K562 (cell line): ENCODE results near the gene VMP1. TPM values are rescaled to one million over a fixed set of nuclear protein-coding genes. Genes with fewer than 3 reads are reported as not detected.
A peak's percentile ranks its signal among the peaks of the same experiment; 100 is the strongest.

Source experiments
- COPS2 ChIP-seq: fragments of 450-650 bp; conservative IDR thresholded peaks from 2 replicates; pipeline ENCODE4 v1.6.1; 2016; ENCODE audit warnings: mild to moderate bottlenecking, moderate library complexity
- CREB1 ChIP-seq, 2 experiments: sonication (generic) in 1 of 2; formaldehyde crosslinking in 1 of 2; IDR thresholded peaks; 2 replicates each; pipeline versions ENCODE4 v1.6.1 to v1.8.0; 2012 to 2022; ENCODE audit warnings: inconsistent platforms in 1 of 2, mild to moderate bottlenecking in 1 of 2, missing genetic modification reagents in 1 of 2, moderate library complexity in 1 of 2
- DMBX1 ChIP-seq: fragments of 250-450 bp; sonication (Bioruptor Pico); IDR thresholded peaks from 2 replicates; pipeline ENCODE4 v1.8.0; 2022; ENCODE audit warnings: inconsistent platforms, mild to moderate bottlenecking, moderate library complexity, borderline replicate concordance
- ERF ChIP-seq: fragments of 450-650 bp; formaldehyde crosslinking; IDR thresholded peaks from 2 replicates; pipeline ENCODE4 v1.4.0; 2020; ENCODE audit warnings: mild to moderate bottlenecking, mixed read lengths
- ETV6 ChIP-seq, 3 experiments: fragments of 150-350 bp in 1 of 3; sonication (generic) in 1 of 3; formaldehyde crosslinking in 1 of 3; IDR thresholded peaks; 2 replicates each; pipeline versions ENCODE4 v1.6.1 to v1.8.0; 2014 to 2022; ENCODE audit warnings: borderline replicate concordance in 2 of 3, low read depth in 2 of 3, antibody characterized with exemption in 1 of 3, low read length in 1 of 3, mild to moderate bottlenecking in 1 of 3, missing genetic modification reagents in 1 of 3
- FOXP1 ChIP-seq: sonication (generic); formaldehyde crosslinking; IDR thresholded peaks from 2 replicates; pipeline ENCODE4 v1.8.0; 2022; ENCODE audit warnings: mild to moderate bottlenecking, missing genetic modification reagents
- JUN ChIP-seq, 2 experiments: sonication (generic) in 1 of 2; formaldehyde crosslinking in 1 of 2; IDR thresholded peaks; 2 replicates each; pipeline versions ENCODE4 v1.6.1 to v1.8.0; 2012 to 2022; ENCODE audit warnings: borderline replicate concordance in 2 of 2, mild to moderate bottlenecking in 2 of 2, improper control_type of control experiment in 1 of 2, low read depth in 1 of 2, low read length in 1 of 2, missing genetic modification reagents in 1 of 2
- NEUROD1 ChIP-seq: fragments of 150-350 bp; IDR thresholded peaks from 2 replicates; pipeline ENCODE4 v1.6.1; 2014; ENCODE audit warnings: borderline replicate concordance, low read length, low read depth; ENCODE audit not compliant: partially characterized antibody
- PHTF2 ChIP-seq: fragments of 250-450 bp; sonication (Bioruptor Pico); IDR thresholded peaks from 2 replicates; pipeline ENCODE4 v1.5.0; 2021; ENCODE audit warnings: mild to moderate bottlenecking
- POLR2A ChIP-seq: fragments of 450-650 bp; conservative IDR thresholded peaks from 2 replicates; pipeline ENCODE4 v1.6.1; 2016
- REST ChIP-seq, 2 experiments: fragments of 450-650 bp; formaldehyde crosslinking in 1 of 2; IDR thresholded peaks; 2 replicates each; pipeline versions ENCODE4 v1.4.0 to v1.6.1; 2014 to 2020; ENCODE audit warnings: mild to moderate bottlenecking in 2 of 2, borderline replicate concordance in 1 of 2, low read depth in 1 of 2
- SMARCC2 ChIP-seq: fragments of 450-650 bp; IDR thresholded peaks from 2 replicates; pipeline ENCODE4 v1.6.1; 2017; ENCODE audit warnings: antibody characterized with exemption, moderate library complexity, mild to moderate bottlenecking, low read depth
- TEAD4 ChIP-seq, 2 experiments: sonication (generic) in 1 of 2; formaldehyde crosslinking in 1 of 2; IDR thresholded peaks; 2 replicates each; pipeline versions ENCODE4 v1.6.1 to v1.8.0; 2012 to 2022; ENCODE audit warnings: borderline replicate concordance in 1 of 2, inconsistent platforms in 1 of 2, low read length in 1 of 2, mild to moderate bottlenecking in 1 of 2, missing genetic modification reagents in 1 of 2
- THRA ChIP-seq: fragments of 450-650 bp; IDR thresholded peaks from 2 replicates; pipeline ENCODE4 v1.6.1; 2017; ENCODE audit warnings: mild to moderate bottlenecking, moderate library complexity
- THRB ChIP-seq: fragments of 450-650 bp; formaldehyde crosslinking; conservative IDR thresholded peaks from 2 replicates; pipeline ENCODE4 v1.4.0; 2022; ENCODE audit warnings: mild to moderate bottlenecking, missing genetic modification characterization
- polyA plus RNA-seq, 8 experiments: library from polyadenylated mRNA; depleted of rRNA in 4 of 8; stranded (reverse) in 5 of 8; unstranded in 3 of 8; fragments of >200 nt; fragmentation: Nextera tagmentation in 2 of 8; fragmentation: Illumina TruSeq in 1 of 8; extraction: Ambion mirVana in 2 of 8; extraction: Trizol in 1 of 8; gene quantifications; 2 replicates each; pipeline versions ENCODE4 v1.2.1 to v1.2.3, GENCODE V29; 2011 to 2014; ENCODE audit warnings: inconsistent platforms in 1 of 8, missing spikeins in 1 of 8
- total RNA-seq, 7 experiments: library from RNA; depleted of rRNA in 6 of 7; stranded (reverse); fragments of >200 nt in 6 of 7; fragmentation: Illumina TruSeq in 2 of 7; extraction: Trizol in 2 of 7; gene quantifications; 2 replicates each; pipeline versions ENCODE4 v1.2.1 to v1.2.3, GENCODE V29; 2011 to 2021; ENCODE audit warnings: low replicate concordance in 1 of 7

VMP1 gene
- total and polyA plus RNA-seq, 9 of the 15 experiments (the other 6 are each of a cell fraction or from before 2014, with no cell fraction given) = 123 to 304 (median 151) TPM

- TF ChIP-seq CREB1 (IDR thresholded peaks at IDR 0.05) (no peak), CREB1 (CRISPR knock-in tag; IDR thresholded peaks at IDR 0.05) (no peak), REST (IDR thresholded peaks at IDR 0.05; ENCODE audit: borderline replicate concordance) (no peak), REST (CRISPR knock-in tag; IDR thresholded peaks at IDR 0.05; ENCODE audit: low read depth) (no peak), THRA (no peak), THRB (CRISPR knock-in tag) (no peak), ERF (CRISPR knock-in tag) (no peak), FOXP1 (CRISPR knock-in tag) (no peak), NEUROD1 (no peak), POLR2A (no peak; the same call in none of the 2 replicates), TEAD4 (IDR thresholded peaks at IDR 0.05; ENCODE audit: low read length) (peak; percentile 24; the same call in 1 of the 2 replicates), TEAD4 (CRISPR knock-in tag; IDR thresholded peaks at IDR 0.05; ENCODE audit: borderline replicate concordance) (no peak), JUN (IDR thresholded peaks at IDR 0.05; ENCODE audit: borderline replicate concordance, low read depth, low read length) (no peak), JUN (CRISPR knock-in tag; IDR thresholded peaks at IDR 0.05; ENCODE audit: borderline replicate concordance) (no peak), PHTF2 (CRISPR knock-in tag) (no peak), COPS2 (no peak), DMBX1 (CRISPR knock-in tag) (no peak), ETV6 (IDR thresholded peaks at IDR 0.05; ENCODE audit: borderline replicate concordance in 1 of 2, low read depth in 2 of 2, low read length in 1 of 2) (no peak), ETV6 (CRISPR knock-in tag; IDR thresholded peaks at IDR 0.05; ENCODE audit: borderline replicate concordance) (no peak), SMARCC2 (no peak)
Measured at GRCh38 chr17:59839651-59840328, 132.3 kb downstream of the VMP1 start (continued).
